Common myeloid progenitor, CD34-positive (primary cell): ENCODE data around the gene PTPRG.

Experiments
- CTCF ChIA-PET: fragments of 350-600 bp; sonication (Branson Sonifier 250); formaldehyde crosslinking; loops from one replicate; lab custom pipeline; 2021; ENCODE audit warnings: antibody characterized with exemption; lab: Charles Lee
- POLR2A ChIA-PET: fragments of 350-600 bp; sonication (Branson Sonifier 250); formaldehyde crosslinking; loops from one replicate; lab custom pipeline; 2021; ENCODE audit warnings: antibody characterized with exemption; lab: Charles Lee
- DNase-seq, 3 donors: peaks; one replicate each; pipeline versions ENCODE4 v3.0.0 to v3.0.0-alpha.2; 2013
- H3K27ac ChIP-seq, 2 experiments: 1 replicate in 1 of 2; 2 replicates in 1 of 2; pipeline ENCODE4 v1.7.0; 2013; ENCODE audit warnings: inconsistent platforms in 2 of 2, low read length in 2 of 2, mild to moderate bottlenecking in 2 of 2, low read depth in 1 of 2, moderate library complexity in 1 of 2; ENCODE audit not compliant: severe bottlenecking in 2 of 2, insufficient read depth in 1 of 2, poor library complexity in 1 of 2
- H3K27me3 ChIP-seq, 5 experiments: replicated peaks in 2 of 5; 1 replicate in 3 of 5; 2 replicates in 2 of 5; pipeline versions ENCODE4 v1.6.1 to v1.7.0; 2013; ENCODE audit warnings: low read length in 4 of 5, mild to moderate bottlenecking in 2 of 5, moderate library complexity in 2 of 5, inconsistent platforms in 1 of 5; ENCODE audit not compliant: insufficient read depth in 5 of 5, control insufficient read depth in 4 of 5
- H3K36me3 ChIP-seq, 4 experiments: 1 replicate in 2 of 4; 2 replicates in 2 of 4; pipeline versions ENCODE4 v1.6.1 to v1.7.0; 2013; ENCODE audit warnings: low read length in 3 of 4, control low read depth in 1 of 4, mild to moderate bottlenecking in 1 of 4; ENCODE audit not compliant: control insufficient read depth in 4 of 4, insufficient read depth in 4 of 4
- H3K4me1 ChIP-seq, 4 experiments: 1 replicate in 3 of 4; 2 replicates in 1 of 4; pipeline versions ENCODE4 v1.6.1 to v1.7.1; 2013; ENCODE audit warnings: low read length in 3 of 4, mild to moderate bottlenecking in 3 of 4, control low read depth in 1 of 4, inconsistent platforms in 1 of 4, moderate library complexity in 1 of 4; ENCODE audit not compliant: control insufficient read depth in 4 of 4, insufficient read depth in 4 of 4; ENCODE audit errors: control extremely low read depth in 1 of 4
- H3K4me3 ChIP-seq, 7 experiments: 1 replicate in 4 of 7; 2 replicates in 3 of 7; pipeline versions ENCODE4 v1.5.1 to v1.7.0; 2013; ENCODE audit warnings: mild to moderate bottlenecking in 7 of 7, low read length in 6 of 7, moderate library complexity in 6 of 7, inconsistent platforms in 2 of 7, low read depth in 2 of 7, control low read depth in 1 of 7; ENCODE audit not compliant: insufficient read depth in 4 of 7, control insufficient read depth in 1 of 7; ENCODE audit errors: extremely low read depth in 1 of 7
- H3K9me3 ChIP-seq, 5 experiments: 1 replicate in 4 of 5; 2 replicates in 1 of 5; pipeline versions ENCODE4 v1.6.1 to v1.7.1; 2013; ENCODE audit warnings: low read length in 4 of 5, mild to moderate bottlenecking in 2 of 5, inconsistent platforms in 1 of 5, low read depth in 1 of 5, moderate library complexity in 1 of 5; ENCODE audit not compliant: control insufficient read depth in 4 of 5, insufficient read depth in 2 of 5; ENCODE audit errors: control extremely low read depth in 1 of 5
- WGBS: methylation state at CpG from one replicate; pipeline ENCODE4 v1.1.5; 2013; ENCODE audit not compliant: insufficient coverage; 5-methylcytosine and 5-hydroxymethylcytosine counted together

PTPRG gene

DNA sequence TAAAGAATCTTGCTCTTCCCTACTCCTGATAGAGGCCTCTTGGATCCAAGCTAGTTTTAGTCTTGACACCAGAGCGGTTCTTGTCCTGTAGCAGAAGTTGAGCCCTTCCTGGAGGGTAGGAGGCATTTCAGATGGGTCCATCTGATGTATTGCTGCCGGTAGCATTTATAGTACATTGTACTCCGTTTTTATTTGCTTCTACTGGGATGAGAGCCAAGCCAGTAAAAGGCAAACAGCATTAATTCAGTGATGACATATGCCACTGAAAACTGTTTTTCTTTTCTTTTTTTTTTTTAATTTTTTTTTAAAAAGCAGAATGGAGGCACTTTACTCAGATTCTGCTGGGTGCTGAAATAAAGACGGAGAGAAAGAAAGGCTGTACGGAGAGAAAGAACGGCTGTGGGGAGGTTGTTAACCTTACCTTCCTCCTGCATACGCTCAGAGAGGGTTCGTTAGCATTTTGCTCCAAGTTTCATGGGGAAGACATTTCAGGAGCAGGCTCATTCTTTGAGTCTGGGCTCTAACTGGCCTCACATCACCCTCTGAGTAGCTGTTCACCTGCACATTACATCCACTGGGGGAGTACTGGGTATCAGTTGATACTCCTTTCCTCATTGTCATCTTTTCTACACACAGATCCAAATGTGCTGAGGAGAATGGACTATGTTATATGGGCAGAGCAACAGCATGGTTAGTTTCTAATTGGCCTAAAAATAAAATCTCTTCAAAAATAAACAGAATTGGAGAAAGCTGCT, 650.5 kb downstream of the PTPRG start:
- DNase-seq = no peak
- Histone ChIP-seq H3K9me3 (no peaks in the 10 kb centered on the region), H3K4me1 (peaks cover 0 to 20% (median 7%) of the 10 kb centered on the region in 4 experiments), H3K27me3 (no peaks in the 10 kb centered on the region), H3K36me3 (no peaks in the 10 kb centered on the region), H3K27ac (no peak overlapping the region), H3K4me3 (no peak overlapping the region)
- CTCF ChIA-PET = interaction anchor here (0.6 to 1.2 kb wide), 2 partner anchors 13 to 26 kb away, joined by 3 read pairs; no protein-coding TSS in a partner anchor
- WGBS = 100% methylated on average over 3 of the region's 8 CpGs
- POLR2A ChIA-PET = no interaction called here

DNA sequence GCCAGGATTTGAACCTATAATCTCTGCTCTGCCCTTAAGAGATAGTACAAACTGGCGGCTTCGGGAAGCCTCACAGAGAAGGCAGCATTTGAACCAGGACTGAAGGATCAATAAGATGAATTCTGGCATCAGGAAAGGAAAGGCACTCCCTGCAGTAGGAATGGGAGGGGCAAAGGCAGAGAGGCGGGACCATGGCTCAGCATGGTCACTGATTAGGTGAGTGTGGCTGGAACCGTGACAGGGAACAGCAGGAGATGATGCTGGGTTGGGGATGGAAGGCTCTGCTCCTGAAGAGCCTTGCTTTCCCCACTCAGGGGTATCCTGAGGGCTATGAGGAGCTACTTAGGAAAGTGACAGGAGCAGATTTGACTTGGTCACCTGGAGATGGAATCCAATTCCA, 653.5 kb downstream of the PTPRG start:
- no peaks in the 10 kb centered on the region for H3K9me3 ChIP-seq
- no peak for DNase-seq
- 100% methylated on average over 3 of the region's 4 CpGs for WGBS
- no peaks in the 10 kb centered on the region for H3K27me3 ChIP-seq
- H3K4me3 ChIP-seq = no peak overlapping the region
- POLR2A ChIA-PET = no interaction called here
- no peak overlapping the region for H3K27ac ChIP-seq
- no peaks in the 10 kb centered on the region for H3K36me3 ChIP-seq
- H3K4me1 ChIP-seq = peaks cover 0 to 5% (median under 1%) of the 10 kb centered on the region in 4 experiments
- CTCF ChIA-PET = no interaction called here

DNA sequence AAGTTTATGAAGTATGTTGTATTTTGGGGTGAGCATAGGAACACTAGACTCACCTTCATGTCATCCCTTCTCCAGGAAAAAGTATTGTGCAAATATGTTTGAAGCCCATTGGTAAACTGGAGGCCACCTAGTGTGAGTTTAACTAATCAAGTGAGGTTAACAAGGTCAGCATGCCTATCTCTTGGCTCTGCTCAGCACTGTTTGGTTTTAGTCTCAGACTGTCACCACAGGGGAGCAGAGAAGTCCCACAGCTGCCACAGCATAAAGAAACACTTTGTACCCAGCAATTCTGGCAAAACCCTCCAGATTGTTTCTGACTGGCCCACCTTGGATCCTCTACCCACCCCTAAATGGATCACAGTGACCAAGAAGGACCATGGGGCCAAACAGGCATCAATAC, 659.2 kb downstream of the PTPRG start:
- ChIA-PET POLR2A (no interaction called here), CTCF (interaction anchor here (1.4 kb wide), 1 partner anchor 15 kb away, joined by 3 read pairs; no protein-coding TSS in a partner anchor)
- H3K9me3 ChIP-seq = no peaks in the 10 kb centered on the region
- no peak overlapping the region for H3K27ac ChIP-seq
- H3K4me1 ChIP-seq = no peaks in the 10 kb centered on the region
- no peak for DNase-seq
- H3K36me3 ChIP-seq = no peaks in the 10 kb centered on the region
- no peak overlapping the region for H3K4me3 ChIP-seq
- no peaks in the 10 kb centered on the region for H3K27me3 ChIP-seq

DNA sequence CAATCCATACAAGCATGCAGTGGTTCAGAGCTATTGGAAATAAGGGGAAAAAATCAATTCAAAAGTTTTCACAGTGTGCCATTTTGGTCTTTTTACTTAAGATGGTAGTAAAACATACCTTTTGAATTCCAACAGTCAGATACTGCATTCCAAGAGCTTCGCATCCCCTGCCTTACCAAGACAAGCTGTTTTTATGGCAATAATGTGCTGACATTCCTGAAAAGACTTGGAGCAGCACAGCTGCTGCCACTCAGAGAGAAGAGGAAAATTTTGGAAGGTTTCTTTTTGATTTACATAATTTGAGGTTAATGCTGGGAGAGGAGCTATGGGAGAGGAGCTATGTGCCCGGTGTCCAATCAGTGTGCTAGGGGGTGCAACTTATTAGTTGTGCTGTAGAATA, 663.7 kb downstream of the PTPRG start:
- CTCF ChIA-PET = interaction anchor here (1.4 kb wide), 1 partner anchor 12 kb away, joined by 3 read pairs; no protein-coding TSS in a partner anchor
- no CpG with 5 or more reads among the region's 2 CpGs for WGBS
- Histone ChIP-seq H3K36me3 (no peaks in the 10 kb centered on the region), H3K4me1 (no peaks in the 10 kb centered on the region), H3K9me3 (no peaks in the 10 kb centered on the region), H3K27ac (no peak overlapping the region), H3K27me3 (peaks cover 0 to 2% (median 0%) of the 10 kb centered on the region in 5 experiments), H3K4me3 (no peak overlapping the region)
- POLR2A ChIA-PET = no interaction called here
- DNase-seq = no peak

DNA sequence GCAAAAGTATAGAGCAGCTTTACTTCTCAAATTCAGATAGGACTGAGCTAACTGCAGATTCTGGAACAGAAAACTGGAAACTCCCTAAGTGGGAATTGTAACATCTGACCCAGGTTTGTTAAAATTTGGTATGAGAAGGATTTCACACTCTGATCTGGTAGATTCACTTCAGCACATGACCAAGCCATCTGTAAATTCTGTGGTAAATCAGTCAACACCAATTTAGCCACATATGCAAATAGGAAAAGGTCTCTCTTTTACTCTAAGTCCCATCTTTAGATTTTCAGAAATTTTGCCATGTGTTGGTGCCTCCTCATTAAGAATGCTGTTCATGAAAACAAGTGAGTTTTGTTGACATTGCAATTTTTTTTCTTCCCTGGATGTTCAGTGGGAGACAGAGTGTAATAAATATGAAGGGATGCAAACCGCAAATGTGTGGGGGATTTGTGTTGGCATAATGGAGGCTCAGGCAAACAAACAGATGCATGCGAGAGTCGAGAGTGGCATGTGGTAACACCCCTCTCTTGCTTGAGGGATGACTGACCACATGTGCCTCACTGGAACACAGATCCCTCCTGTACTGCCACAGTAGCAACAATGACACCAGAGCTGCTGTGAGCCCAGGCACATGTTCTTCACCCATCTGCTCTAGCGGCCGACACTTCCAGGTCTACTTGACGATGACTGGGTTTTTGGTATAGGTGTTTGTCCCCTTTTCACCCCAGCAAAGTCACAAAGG, 665.4 kb downstream of the PTPRG start:
- ChIA-PET POLR2A (no interaction called here), CTCF (no interaction called here)
- H3K27me3 ChIP-seq = peaks cover 0 to 2% (median 0%) of the 10 kb centered on the region in 5 experiments
- no peak for DNase-seq
- H3K36me3 ChIP-seq = no peaks in the 10 kb centered on the region
- H3K27ac ChIP-seq = no peak overlapping the region
- WGBS = 96% methylated on average over 4 of the region's 6 CpGs
- H3K4me1 ChIP-seq = no peaks in the 10 kb centered on the region
- H3K4me3 ChIP-seq = no peak overlapping the region
- no peaks in the 10 kb centered on the region for H3K9me3 ChIP-seq

DNA sequence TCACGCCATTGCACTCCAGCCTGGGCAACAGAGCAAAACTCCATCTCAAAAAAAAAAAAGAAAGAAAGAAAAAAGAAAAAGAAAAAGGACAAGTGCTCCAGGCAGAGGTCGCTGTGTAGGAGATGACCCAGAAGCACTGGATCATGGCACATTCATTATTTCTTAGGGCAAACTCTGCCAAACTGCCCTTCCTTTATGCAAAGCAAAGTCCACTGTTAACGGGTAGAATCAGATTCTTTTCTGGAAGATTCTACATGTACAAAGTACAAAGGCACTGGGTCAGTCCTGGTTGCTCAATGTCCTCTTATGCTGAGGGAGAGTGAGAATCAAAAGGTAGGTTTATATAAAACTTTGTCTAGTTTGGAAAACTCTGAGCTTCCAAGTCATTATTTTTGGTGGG, 667.1 kb downstream of the PTPRG start:
- Histone ChIP-seq H3K36me3 (no peaks in the 10 kb centered on the region), H3K9me3 (no peaks in the 10 kb centered on the region), H3K4me1 (no peaks in the 10 kb centered on the region), H3K27me3 (peaks cover 0 to 2% (median 0%) of the 10 kb centered on the region in 5 experiments), H3K4me3 (no peak overlapping the region), H3K27ac (no peak overlapping the region)
- 100% methylated on average over 1 of the region's 3 CpGs for WGBS
- no peak for DNase-seq
- ChIA-PET CTCF (interaction anchor here (0.8 to 1.4 kb wide), 2 partner anchors 26 to 27 kb away, joined by 3 to 5 read pairs; no protein-coding TSS in a partner anchor), POLR2A (no interaction called here)

DNA sequence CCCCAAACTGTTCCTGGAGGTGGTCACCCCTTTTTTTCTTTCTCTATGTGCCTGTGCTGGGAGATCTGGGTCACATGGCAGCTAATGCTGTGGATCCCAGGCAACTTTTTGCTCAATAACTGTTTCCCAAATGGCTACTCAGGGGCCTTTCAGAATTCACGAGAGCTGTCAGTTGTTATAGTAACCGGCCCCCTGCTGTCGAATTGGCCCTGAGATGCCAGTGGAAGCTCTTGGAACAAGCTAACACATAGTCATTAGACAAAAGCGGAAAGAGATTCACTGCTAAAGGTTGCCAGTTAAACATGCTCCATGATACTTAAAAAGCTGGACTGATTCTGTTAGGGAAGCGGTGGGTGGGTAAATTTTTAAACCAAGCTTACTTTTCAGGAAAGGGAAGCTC, 667.8 kb downstream of the PTPRG start:
- peaks cover 0 to 2% (median 0%) of the 10 kb centered on the region in 5 experiments for H3K27me3 ChIP-seq

More for the DNA sequence above, 667.8 kb downstream of the PTPRG start:
- WGBS = 94% methylated on average over 4 of the region's 5 CpGs
- ChIA-PET POLR2A (no interaction called here), CTCF (interaction anchor here (0.8 to 1.4 kb wide), 3 partner anchors 10 to 28 kb away, joined by 3 to 5 read pairs (median 3); no protein-coding TSS in a partner anchor)
- no peak overlapping the region for H3K27ac ChIP-seq
- no peak for DNase-seq
- no peak overlapping the region for H3K4me3 ChIP-seq
- H3K9me3 ChIP-seq = no peaks in the 10 kb centered on the region
- no peaks in the 10 kb centered on the region for H3K4me1 ChIP-seq
- H3K36me3 ChIP-seq = no peaks in the 10 kb centered on the region
